Aorta (tissue), 5 donors: ENCODE data around the gene TMEM183A. TPM values are rescaled to one million over a fixed set of nuclear protein-coding genes. Genes with fewer than 3 reads are reported as not detected.

ENCODE experiments used
- ATAC-seq: fragments of 200-7000 bp; cut with Tn5 transposase; one replicate; pipeline ENCODE4 v1.9.1; 2022; ENCODE audit warnings: moderate library complexity; ENCODE audit not compliant: low FRiP score
- DNase-seq, 2 donors: peaks; one replicate each; pipeline ENCODE4 v3.0.0-alpha.2; 2020
- H3K27ac ChIP-seq, 2 donors: one replicate each; pipeline ENCODE4 v1.5.1; 2013; ENCODE audit warnings: low read length in 2 of 2, mild to moderate bottlenecking in 2 of 2, moderate library complexity in 2 of 2, control low read depth in 1 of 2, inconsistent platforms in 1 of 2, low read depth in 1 of 2
- H3K27me3 ChIP-seq, 2 donors: one replicate each; pipeline ENCODE4 v1.6.1; 2013; ENCODE audit warnings: control low read depth in 1 of 2, low read length in 1 of 2, mild to moderate bottlenecking in 1 of 2, moderate library complexity in 1 of 2; ENCODE audit not compliant: insufficient read depth in 2 of 2, control insufficient read depth in 1 of 2
- H3K36me3 ChIP-seq, 2 donors: one replicate each; pipeline ENCODE4 v1.6.1; 2013; ENCODE audit warnings: control low read depth in 1 of 2, low read length in 1 of 2, mild to moderate bottlenecking in 1 of 2; ENCODE audit not compliant: insufficient read depth in 2 of 2, control insufficient read depth in 1 of 2
- H3K4me1 ChIP-seq, 2 donors: one replicate each; pipeline ENCODE4 v1.6.1; 2013; ENCODE audit warnings: low read length in 2 of 2, control low read depth in 1 of 2, mild to moderate bottlenecking in 1 of 2, moderate library complexity in 1 of 2; ENCODE audit not compliant: insufficient read depth in 2 of 2, control insufficient read depth in 1 of 2
- H3K4me3 ChIP-seq, 2 donors: one replicate each; pipeline ENCODE4 v1.5.1; 2013; ENCODE audit warnings: low read length in 2 of 2, control low read depth in 1 of 2, mild to moderate bottlenecking in 1 of 2
- H3K9me3 ChIP-seq: one replicate; pipeline ENCODE4 v1.6.1; 2013; ENCODE audit warnings: mild to moderate bottlenecking, low read length; ENCODE audit not compliant: control insufficient read depth
- WGBS, 2 donors: extraction: QIAGEN DNeasy Blood & Tissue Kit; methylation state at CpG; one replicate each; pipeline ENCODE4 v1.1.7; 2013; 5-methylcytosine and 5-hydroxymethylcytosine counted together
- intact Hi-C, 2 donors: fragments of 100-400 bp; cut with DNase I; formaldehyde crosslinking; loops; one replicate each; pipeline versions ENCODE4 v1.14.2 to v1.15.0; 2022
- polyA plus RNA-seq, 2 donors: library from polyadenylated mRNA; stranded (reverse); fragments of 200-250 nt; gene quantifications; one replicate each; pipeline ENCODE4 v1.2.3, GENCODE V29; 2013
- total RNA-seq, 2 donors: library from RNA; stranded (reverse); fragmentation: NEBNext Ultra II Directional; extraction: Animal tissue kit (Norgen Biotek cat#: 25700); gene quantifications; one replicate each; pipeline ENCODE4 v1.2.1, GENCODE V29; 2021
- donor health status: healthy with polysubstance abuse.
- donor health status: Bipolar disorder and iron deficiency.
- donor health status: DM: no; HTN: no; CAD: no.
- donor health status: DM: no; HTN: no; CAD: no.
- donor health status: DM: yes; HTN: yes; CAD: no.

Gene TMEM183A
- total and polyA plus RNA-seq, 4 donors = 43.9 to 55.7 (median 47.3) TPM

DNA sequence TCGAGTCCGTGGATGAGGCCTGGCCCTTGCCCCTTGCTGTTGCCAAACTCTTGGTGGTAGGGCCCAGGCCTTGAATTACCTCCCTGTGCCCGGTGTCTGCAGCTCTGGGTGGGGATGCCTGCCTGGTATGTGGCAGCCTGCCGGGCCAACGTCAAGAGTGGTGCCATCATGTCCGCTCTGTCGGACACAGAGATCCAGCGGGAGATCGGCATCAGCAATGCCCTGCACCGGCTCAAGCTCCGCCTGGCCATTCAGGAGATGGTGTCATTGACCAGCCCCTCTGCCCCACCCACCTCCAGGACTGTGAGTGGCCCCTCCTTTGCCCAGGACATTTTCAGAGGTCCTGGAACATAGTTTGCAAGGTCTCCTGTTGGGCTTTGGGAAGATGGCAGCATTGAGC is 52.9 kb downstream of the TMEM183A start:
- no peak for ATAC-seq
- H3K27me3 ChIP-seq = no peaks in the 10 kb centered on the region
- no peak overlapping the region for H3K27ac ChIP-seq
- no peaks in the 10 kb centered on the region for H3K9me3 ChIP-seq
- DNase-seq = no peak
- H3K36me3 ChIP-seq = no peaks in the 10 kb centered on the region
- intact Hi-C loops = no loop called here
- 96 to 97% methylated on average over 11 of the region's 11 CpGs for WGBS, 2 donors
- H3K4me1 ChIP-seq = no peaks in the 10 kb centered on the region
- H3K4me3 ChIP-seq = no peak overlapping the region

DNA sequence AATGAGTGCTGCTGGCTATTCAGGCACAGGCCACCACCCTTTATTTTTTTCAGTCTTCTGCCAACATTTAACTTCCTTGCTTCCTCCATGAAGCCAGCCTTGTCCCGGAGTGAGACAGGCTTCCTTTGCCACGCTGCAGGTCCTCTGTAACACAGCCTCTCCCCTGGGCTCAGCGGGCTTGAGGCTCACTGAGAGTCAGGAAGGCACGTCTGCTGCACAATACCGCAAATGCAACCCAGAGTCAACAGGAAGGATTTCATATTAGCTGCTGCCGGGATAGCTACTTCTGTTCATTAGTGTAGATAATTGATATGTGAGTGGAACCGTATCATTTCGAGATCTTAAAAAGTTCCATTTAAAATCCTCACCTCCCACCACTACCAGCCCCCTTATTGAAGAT is 56.1 kb downstream of the TMEM183A start:
- Histone ChIP-seq H3K36me3 (no peaks in the 10 kb centered on the region), H3K4me1 (no peaks in the 10 kb centered on the region), H3K9me3 (no peaks in the 10 kb centered on the region), H3K27ac (no peak overlapping the region), H3K4me3 (no peak overlapping the region), H3K27me3 (no peaks in the 10 kb centered on the region)
- intact Hi-C loops = no loop called here
- DNase-seq (no peak), ATAC-seq (no peak)
- 91 to 92% methylated on average over 8 of the region's 8 CpGs for WGBS, 2 donors

DNA sequence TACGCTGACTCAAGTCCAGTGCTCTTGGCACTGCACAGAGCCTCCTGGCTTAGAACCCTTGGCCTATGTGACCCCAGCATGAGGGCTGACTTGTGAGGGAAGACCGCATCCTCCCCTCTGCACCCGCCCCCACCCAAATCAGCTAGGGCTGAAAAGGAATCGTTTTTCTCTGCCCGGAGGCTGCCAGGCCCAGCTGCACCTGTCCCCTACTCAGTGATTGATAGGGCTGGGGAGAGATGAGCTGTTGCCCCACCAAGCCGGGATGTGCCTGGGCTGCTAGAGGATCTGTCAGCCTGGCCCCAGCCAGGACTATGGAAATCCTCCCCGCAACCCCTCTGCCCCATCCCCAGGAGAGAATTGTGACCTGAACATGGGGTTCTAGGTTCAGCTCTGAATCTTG is 58.0 kb downstream of the TMEM183A start:
- Histone ChIP-seq H3K27ac (no peak overlapping the region), H3K27me3 (no peaks in the 10 kb centered on the region), H3K36me3 (no peaks in the 10 kb centered on the region), H3K9me3 (no peaks in the 10 kb centered on the region), H3K4me1 (peaks cover 0 to 4% of the 10 kb centered on the region in 2 donors), H3K4me3 (no peak overlapping the region)
- DNase-seq (no peak), ATAC-seq (no peak)
- WGBS, 2 donors = 88 to 91% methylated on average over 7 of the region's 7 CpGs
- intact Hi-C loops = no loop called here

DNA sequence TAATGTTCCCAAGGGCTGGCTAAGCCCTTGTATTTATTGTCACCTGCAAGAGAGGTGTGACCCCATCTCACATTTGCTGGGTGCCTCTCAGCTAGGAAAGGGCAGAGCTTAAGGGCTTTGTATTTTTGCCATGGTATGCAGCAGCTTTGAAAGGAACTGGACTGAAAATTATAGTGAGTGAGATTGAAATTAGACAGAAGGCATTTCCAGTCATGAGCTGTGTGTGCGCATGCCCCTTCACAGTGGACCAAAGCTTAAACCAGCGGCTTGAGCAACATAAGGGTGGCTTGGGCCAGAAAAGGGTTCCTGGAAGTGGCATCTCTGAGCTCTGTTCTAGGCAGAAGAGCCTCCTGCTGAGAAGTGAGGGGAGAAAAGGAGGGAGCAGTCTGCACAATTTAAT is 58.8 kb downstream of the TMEM183A start:
- Histone ChIP-seq H3K9me3 (no peaks in the 10 kb centered on the region), H3K4me1 (peaks cover 0 to 4% of the 10 kb centered on the region in 2 donors), H3K36me3 (no peaks in the 10 kb centered on the region), H3K4me3 (no peak overlapping the region), H3K27ac (no peak overlapping the region), H3K27me3 (no peaks in the 10 kb centered on the region)
- WGBS, 2 donors = 73 to 100% methylated on average over 2 of the region's 2 CpGs
- no peak for ATAC-seq
- intact Hi-C loops = no loop called here
- DNase-seq = no peak

DNA sequence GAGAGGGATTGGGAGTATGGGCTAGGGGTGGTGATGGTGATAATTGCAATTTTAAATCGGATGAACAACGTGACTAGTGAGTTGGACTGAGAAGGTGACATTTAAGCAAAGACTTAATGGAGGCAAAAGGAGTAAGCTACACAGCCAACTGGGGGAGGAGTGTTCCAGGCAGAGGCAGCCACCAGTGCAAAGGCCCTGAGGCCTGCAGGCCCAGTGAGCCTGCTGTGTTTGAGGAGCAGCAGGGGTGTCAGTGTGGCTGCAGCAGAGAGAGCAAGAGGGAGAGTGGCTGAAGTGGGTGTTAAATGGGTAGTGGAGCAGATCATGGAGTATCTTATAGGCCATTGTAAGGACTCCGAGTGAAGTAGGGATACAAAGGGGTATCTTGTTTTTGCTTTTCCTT is 59.8 kb downstream of the TMEM183A start:
- intact Hi-C loops = no loop called here
- DNase-seq (no peak), ATAC-seq (no peak)
- H3K27me3 ChIP-seq = no peaks in the 10 kb centered on the region
- 96 to 97% methylated on average over 3 of the region's 3 CpGs for WGBS, 2 donors
- no peaks in the 10 kb centered on the region for H3K36me3 ChIP-seq
- no peaks in the 10 kb centered on the region for H3K9me3 ChIP-seq
- no peak overlapping the region for H3K4me3 ChIP-seq
- H3K4me1 ChIP-seq = peaks cover 0 to 4% of the 10 kb centered on the region in 2 donors
- no peak overlapping the region for H3K27ac ChIP-seq

DNA sequence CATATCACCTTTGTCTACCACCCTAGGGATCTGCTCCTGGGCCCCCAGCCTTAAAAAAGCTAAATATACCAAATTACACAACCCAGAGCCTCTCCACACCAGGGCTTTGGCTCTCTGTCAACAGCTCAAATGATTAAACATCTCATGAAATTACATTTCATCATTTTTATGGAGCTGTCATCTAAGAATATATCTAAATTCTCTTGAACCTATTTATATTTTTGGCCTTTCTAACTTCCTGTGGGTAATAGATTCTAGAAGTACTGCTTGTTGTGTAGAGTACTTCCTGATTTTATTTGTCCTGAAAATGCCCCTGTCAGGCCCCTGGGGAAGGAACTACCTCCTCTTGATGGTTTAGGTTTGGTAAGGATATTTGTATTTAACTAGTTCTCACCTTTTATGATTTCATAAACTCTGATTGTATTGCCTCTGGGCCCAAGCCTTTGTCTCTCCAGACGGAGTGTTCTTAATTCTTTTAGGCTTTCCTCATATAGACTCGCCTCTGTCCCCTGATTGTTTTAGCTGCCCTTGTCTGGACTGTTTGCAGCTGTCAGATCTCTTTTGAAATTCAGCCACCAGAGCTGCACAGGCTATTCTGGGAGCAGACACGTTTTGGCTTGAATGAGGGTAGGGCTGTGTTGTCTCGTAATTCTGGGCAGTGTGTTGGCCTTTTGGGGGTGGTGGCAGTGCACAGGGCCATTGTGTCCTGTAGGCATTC is 62.0 kb downstream of the TMEM183A start:
- H3K27me3 ChIP-seq = no peaks in the 10 kb centered on the region
- ATAC-seq (peak; percentile 60), DNase-seq (peak in 1 of 2 donors; percentile 61)
- H3K36me3 ChIP-seq = peaks cover 0 to 1% of the 10 kb centered on the region in 2 donors
- H3K27ac ChIP-seq = peak overlapping the region in 1 of 2 donors; percentile 31
- H3K4me1 ChIP-seq = peaks cover 0 to 4% of the 10 kb centered on the region in 2 donors
- intact Hi-C loops = no loop called here
- 1 to 8% methylated on average over 4 of the region's 4 CpGs for WGBS, 2 donors
- no peaks in the 10 kb centered on the region for H3K9me3 ChIP-seq
- no peak overlapping the region for H3K4me3 ChIP-seq

DNA sequence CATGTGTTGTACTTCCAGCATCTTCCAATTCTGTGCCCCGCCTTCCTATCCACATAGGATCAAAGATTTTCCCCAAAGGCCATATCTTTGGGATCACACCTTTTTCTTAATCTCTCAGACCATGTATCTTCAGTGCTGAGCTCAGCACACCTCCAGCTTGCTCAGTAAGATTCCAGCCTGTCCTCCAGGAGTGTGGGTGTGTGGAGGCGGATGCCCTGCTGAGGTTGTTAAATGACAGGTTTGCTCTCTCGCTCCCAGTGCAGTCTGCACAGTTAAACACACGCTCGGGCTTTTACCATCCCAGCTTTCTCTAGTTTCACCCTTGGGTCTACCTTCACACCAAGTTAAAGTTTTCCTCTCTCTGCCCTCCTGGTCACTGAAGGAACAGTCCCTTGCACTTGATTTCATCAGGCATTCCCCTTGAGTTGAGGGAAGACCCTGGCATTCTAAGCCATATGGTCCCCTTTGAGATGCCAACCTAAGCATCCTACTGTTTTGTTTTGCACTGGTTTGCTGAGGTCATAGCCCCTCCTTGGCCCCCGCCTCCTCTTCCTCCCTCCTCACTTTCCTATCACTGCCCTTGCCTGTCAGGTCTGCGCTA is 64.9 kb downstream of the TMEM183A start:
- no peak overlapping the region for H3K4me3 ChIP-seq
- DNase-seq (no peak), ATAC-seq (no peak)
- intact Hi-C loops = no loop called here
- H3K4me1 ChIP-seq = peaks cover 0 to 4% of the 10 kb centered on the region in 2 donors
- WGBS, 2 donors = 95% methylated on average over 7 of the region's 7 CpGs
- peaks cover 0 to 1% of the 10 kb centered on the region in 2 donors for H3K36me3 ChIP-seq
- no peak overlapping the region for H3K27ac ChIP-seq
- no peaks in the 10 kb centered on the region for H3K27me3 ChIP-seq
- no peaks in the 10 kb centered on the region for H3K9me3 ChIP-seq

DNA sequence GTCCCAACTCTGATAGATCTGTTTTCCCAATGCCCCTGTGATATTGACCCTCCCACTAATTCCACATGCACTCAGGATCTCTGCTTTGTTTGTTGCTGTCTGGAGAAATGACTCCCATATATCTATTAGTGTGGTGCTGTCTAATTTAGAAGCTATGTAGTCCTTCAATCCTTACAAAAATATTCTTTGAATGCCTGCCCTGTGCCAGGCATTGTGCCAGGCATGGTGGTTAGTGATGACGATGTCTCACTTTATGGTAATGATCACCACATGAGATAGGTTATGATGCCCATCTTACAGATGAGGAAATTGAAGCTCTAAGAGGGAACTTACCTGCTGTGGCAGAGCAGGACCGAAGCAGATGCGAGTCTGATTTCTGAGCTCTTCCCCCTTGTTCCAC is 65.7 kb downstream of the TMEM183A start:
- WGBS, 2 donors = 73 to 79% methylated on average over 3 of the region's 3 CpGs
- intact Hi-C loops = no loop called here
- peaks cover 0 to 1% of the 10 kb centered on the region in 2 donors for H3K36me3 ChIP-seq
- H3K27ac ChIP-seq = no peak overlapping the region
- no peak for DNase-seq
- no peak for ATAC-seq
- H3K4me1 ChIP-seq = peaks cover 0 to 4% of the 10 kb centered on the region in 2 donors
- H3K9me3 ChIP-seq = no peaks in the 10 kb centered on the region
- no peaks in the 10 kb centered on the region for H3K27me3 ChIP-seq
- H3K4me3 ChIP-seq = no peak overlapping the region

DNA sequence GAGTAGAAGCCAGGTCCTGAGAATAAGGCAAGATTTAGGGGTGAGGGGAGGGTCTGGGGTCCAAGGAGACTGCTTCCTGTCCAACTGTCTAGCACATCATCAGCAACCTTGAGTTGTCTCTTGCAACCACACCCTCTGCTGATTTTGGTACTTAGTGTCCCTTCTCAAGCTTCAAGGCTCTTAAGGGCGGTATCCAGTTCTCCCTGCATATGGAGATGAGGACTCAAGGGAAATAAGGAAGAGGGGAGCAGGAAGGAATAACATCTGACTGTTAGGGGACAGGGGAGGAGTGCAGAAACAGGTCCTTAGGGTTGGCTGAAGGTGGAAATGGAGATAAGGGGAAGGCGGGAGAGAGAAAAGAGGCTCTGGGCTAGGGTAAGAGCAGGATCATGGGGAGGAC is 66.3 kb downstream of the TMEM183A start:
- Histone ChIP-seq H3K9me3 (no peaks in the 10 kb centered on the region), H3K4me1 (peaks cover 0 to 4% of the 10 kb centered on the region in 2 donors), H3K4me3 (no peak overlapping the region), H3K36me3 (peaks cover 0 to 1% of the 10 kb centered on the region in 2 donors), H3K27me3 (no peaks in the 10 kb centered on the region), H3K27ac (no peak overlapping the region)
- ATAC-seq = no peak
- no peak for DNase-seq
- WGBS, 2 donors = 92 to 100% methylated on average over 2 of the region's 2 CpGs
- intact Hi-C loops = no loop called here
